GM04503 (cell line): ENCODE results near the gene USP44.
A peak's percentile ranks its signal among the peaks of the same experiment; 100 is the strongest.

ENCODE experiments used
- DNase-seq: peaks from one replicate; pipeline ENCODE4 v3.0.0-alpha.2; 2012; ENCODE audit warnings: low read depth

USP44 gene

GRCh38 chr12:95548056-95548538, 3.2 kb downstream of the USP44 start:
- no peak for DNase-seq

GRCh38 chr12:95547522-95548055, 3.7 kb downstream of the USP44 start:
- peak; percentile 27 for DNase-seq

- no peak for DNase-seq
Measured at GRCh38 chr12:95546491-95546813, 4.8 kb downstream of the USP44 start.

GRCh38 chr12:95545731-95546490, 5.4 kb downstream of the USP44 start:
- no peak for DNase-seq

GRCh38 chr12:95545303-95545702, 6.0 kb downstream of the USP44 start:
- no peak for DNase-seq

GRCh38 chr12:95544756-95545155, 6.5 kb downstream of the USP44 start:
- no peak for DNase-seq

- DNase-seq: no peak
Measured at GRCh38 chr12:95543305-95543704, 8.0 kb downstream of the USP44 start.

- DNase-seq: no peak
Measured at GRCh38 chr12:95541436-95541835, 9.8 kb downstream of the USP44 start.

- DNase-seq: no peak
Measured at GRCh38 chr12:95538656-95539055, 12.6 kb downstream of the USP44 start.

- no peak for DNase-seq
Measured at GRCh38 chr12:95538006-95538405, 13.3 kb downstream of the USP44 start.

GRCh38 chr12:95533985-95534384, 17.3 kb downstream of the USP44 start:
- no peak for DNase-seq

GRCh38 chr12:95532851-95533250, 18.4 kb downstream of the USP44 start:
- DNase-seq: no peak

- DNase-seq: no peak
Measured at GRCh38 chr12:95529693-95530225, 21.5 kb downstream of the USP44 start.

- DNase-seq: no peak
Measured at GRCh38 chr12:95528431-95528830, 22.8 kb downstream of the USP44 start.

GRCh38 chr12:95522692-95523091, 28.6 kb downstream of the USP44 start:
- no peak for DNase-seq

- DNase-seq: no peak
Measured at GRCh38 chr12:95520816-95521215, 30.5 kb downstream of the USP44 start.

- no peak for DNase-seq
Measured at GRCh38 chr12:95518944-95519343, 32.3 kb downstream of the USP44 start.

- DNase-seq: no peak
Measured at GRCh38 chr12:95517246-95517645, 34.0 kb downstream of the USP44 start.

GRCh38 chr12:95516757-95517156, 34.5 kb downstream of the USP44 start:
- no peak for DNase-seq

- DNase-seq: no peak
Measured at GRCh38 chr12:95515197-95515596, 36.1 kb downstream of the USP44 start.

- no peak for DNase-seq
Measured at GRCh38 chr12:95513599-95513998, 37.7 kb downstream of the USP44 start.

- DNase-seq: no peak
Measured at GRCh38 chr12:95511977-95512376, 39.3 kb downstream of the USP44 start.

GRCh38 chr12:95509300-95509699, 42.0 kb downstream of the USP44 start:
- no peak for DNase-seq
